Measurements from ENCODE around the gene ARID4B.

ARID4B gene

DNA sequence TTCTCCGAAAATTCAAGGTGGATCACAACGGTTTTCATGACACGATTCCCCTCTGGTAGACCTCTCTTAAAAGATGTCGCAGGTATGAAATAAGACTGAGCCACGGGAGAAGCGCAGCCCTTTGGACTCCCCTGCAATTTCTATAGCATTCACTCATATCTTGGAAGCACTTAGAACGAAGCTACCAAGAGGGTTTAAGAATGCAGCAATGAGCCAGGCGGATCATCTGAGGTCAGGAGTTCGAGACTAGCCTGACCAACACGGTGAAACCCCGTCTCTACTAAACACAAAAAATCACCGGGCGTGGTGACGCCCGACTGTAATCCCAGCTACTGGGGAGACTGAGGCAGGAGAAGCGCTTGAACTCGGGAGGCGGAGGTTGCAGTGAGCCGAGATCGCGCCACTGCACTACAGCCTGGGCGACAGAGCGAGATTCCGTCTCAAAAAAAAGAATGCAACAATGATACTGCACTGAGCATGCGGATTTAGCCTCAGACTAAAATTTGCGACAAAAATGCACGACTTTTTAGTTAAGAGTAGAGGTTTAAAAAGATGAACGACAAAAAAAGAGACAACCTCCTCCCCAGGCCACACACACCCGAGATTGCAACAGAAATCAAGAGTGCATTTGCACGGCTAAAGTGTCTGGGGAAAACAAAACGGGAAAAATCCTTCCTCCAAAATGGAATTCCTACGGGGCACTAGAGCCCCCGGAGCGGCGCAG lies 200.1 kb downstream of the ARID4B start:
- DNase-seq (ENCODE audit: low read depth), result no peak

DNA sequence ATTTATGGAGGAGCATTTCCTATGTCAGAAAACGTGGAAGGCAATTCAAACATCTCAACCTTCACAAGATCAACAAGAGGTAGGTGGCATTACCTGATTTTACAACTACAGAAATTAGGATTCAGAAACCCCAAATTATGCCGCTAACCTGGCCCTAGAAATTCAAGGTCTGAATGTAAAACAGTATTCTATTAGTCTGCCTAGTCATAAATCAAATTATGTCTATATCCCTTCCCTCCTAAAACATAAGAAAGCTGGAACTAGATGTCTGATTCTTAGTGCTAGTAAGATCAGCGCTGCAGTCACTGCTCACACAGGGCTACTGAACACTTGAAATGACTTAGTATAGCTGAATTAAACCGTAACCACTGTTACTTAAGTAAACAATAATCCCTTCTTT lies 200.8 kb downstream of the ARID4B start:
- no peak for DNase-seq (ENCODE audit: low read depth)

DNA sequence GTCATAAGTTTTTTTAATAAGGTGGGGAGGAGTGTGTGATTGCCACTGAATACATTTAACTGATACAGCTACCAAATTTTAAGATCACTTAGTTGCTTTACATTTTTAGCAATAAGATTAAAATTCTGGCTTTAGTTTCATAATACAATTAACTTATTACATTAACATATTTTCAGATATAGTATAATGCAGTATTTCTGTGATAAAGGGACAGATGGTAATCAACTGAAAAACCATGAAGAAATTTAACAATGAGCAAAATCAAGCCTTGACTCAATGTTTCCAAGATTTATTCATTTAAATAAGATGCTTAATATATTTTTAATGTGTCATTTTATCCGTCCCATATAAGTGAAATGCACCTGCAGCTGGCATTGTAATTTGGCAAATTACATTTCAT lies 203.3 kb downstream of the ARID4B start:
- no peak for DNase-seq (ENCODE audit: low read depth)

DNA sequence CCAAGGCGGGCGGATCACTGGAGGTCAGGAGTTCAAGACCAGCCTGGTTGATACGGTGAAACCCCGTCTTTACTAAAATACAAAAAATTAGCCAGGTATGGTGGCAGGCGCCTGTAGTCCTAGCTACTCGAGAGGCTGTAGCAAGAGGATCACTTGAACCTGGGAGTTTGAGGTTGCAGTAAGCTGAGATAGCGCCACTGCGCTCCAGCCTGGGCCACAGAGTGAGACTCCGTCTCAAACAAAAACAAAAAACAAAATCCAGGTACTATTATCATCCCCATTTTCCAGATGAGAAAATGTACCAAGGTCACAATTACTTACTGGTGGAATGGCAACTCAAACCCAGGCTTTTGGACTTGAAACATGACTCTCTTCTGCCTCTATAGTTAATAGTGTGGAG lies 203.9 kb downstream of the ARID4B start:
- DNase-seq (ENCODE audit: low read depth), result no peak

DNA sequence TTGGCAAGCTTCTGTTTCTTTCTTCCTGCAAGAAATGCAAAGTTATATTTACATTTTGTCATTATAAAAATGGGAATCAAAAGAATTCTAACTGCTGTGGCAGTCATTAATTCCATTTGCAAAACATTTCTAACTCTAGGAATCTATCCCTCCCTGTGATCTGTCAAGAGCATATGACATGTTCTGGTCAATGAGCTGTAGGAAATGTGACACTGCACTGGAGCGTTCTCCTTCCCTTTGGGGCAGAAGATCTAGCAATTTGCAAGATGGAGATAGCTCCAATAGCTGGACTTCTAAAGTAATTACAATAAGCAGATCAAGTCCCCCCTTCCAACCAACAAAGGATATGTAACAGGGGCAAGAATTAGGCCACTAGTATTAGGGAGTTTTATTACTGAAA lies 205.6 kb downstream of the ARID4B start:
- no peak for DNase-seq (ENCODE audit: low read depth)

All from non-pigmented ciliary epithelial cell (primary cell).